ENCODE data around the gene KMT5B.

- TF ChIP-seq CTCF (IDR thresholded peaks at IDR 0.05), result no peak
- no peak for TF ChIP-seq EP300 (IDR thresholded peaks at IDR 0.05)
These were observed 53.9 kb downstream of the KMT5B start for GRCh38 chr11:68159161-68159560.
